Ammon's horn (tissue), 1 donor: ENCODE data around the gene HIF1A.
"Not testable (repeated sequence)": the region's sequence is repeated elsewhere in the genome, so short reads cannot be mapped to it uniquely, and the experiment has no call there.

ENCODE experiments used
- DNase-seq: peaks from one replicate; pipeline ENCODE4 v3.0.0-alpha.2; 2016; ENCODE audit warnings: low spot score

The HIF1A gene

DNA sequence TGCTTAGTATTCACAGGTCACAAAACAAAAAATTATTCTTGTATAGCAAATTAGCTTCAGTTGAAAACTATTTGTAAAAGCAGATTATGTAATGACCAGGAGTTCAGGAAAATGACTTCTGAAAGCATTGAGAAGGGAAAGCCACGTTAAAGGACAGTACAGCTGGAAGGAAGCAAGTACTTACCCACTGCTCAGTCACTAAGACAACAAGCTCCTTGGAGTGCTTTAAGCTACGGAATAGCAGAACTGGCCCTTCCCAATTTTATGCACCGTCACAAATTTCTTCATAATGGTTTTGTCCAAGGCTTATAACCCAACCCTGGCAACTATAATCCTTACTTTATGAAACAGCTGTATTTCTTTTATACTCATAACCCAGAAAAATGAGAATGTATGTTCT lies 54.0 kb downstream of the HIF1A start:
- peak; percentile 13 for DNase-seq

DNA sequence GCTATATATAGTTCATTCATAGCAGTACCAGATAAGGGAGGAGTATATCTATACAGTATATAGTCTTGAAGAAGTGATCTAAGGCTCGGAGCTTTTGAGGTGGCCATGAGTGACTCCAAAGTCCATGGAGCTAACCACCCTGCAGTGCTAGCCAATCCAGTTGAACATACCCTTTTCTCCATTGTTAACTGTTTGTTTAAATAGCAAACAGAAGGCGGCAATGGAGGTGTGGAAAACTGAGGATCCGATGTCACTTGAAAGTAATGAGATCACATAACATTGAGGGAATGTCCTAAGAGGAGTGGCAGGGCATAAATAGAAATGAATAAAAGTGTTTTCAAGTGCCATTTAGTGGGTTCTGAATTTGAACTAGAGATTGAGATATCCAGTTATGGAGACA lies 54.6 kb downstream of the HIF1A start:
- DNase-seq, result no peak

DNA sequence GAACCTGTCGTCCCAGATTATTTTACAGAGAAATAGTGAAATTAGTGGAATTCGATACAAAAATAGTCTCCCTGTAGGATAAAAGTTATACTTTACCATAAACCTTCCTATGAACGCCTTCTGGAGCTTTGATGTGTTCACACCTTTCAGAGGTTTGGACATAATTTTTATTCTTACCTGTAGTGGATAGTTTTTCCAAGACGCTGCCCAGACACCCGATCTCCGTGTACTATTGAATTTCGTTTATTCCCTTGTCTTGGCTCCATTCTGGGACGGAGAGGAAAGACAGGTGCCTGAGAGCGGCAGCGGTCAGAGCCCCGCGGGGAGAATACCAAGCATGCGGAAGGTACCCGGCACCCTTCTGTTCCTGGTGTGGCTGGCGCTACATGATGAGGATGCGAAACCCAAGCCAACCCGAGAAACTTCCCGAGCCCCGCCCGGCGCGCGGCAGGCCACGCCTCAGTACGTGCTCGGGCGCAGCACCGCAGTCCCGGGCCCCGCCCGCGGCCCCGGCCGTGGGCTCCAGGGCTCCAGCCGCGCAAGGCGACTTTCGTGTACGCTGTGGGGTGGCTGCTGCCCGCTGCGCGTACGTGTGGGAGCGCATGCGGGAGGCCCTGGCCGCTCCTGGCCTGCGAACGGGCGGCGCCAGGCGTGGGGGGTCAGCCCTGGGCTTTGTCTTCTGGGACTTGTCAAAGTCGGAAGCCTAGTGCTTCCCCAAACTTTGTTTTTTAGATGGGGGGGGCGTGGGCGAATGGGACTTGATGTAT lies 55.6 kb downstream of the HIF1A start:
- peak; percentile 86 for DNase-seq

DNA sequence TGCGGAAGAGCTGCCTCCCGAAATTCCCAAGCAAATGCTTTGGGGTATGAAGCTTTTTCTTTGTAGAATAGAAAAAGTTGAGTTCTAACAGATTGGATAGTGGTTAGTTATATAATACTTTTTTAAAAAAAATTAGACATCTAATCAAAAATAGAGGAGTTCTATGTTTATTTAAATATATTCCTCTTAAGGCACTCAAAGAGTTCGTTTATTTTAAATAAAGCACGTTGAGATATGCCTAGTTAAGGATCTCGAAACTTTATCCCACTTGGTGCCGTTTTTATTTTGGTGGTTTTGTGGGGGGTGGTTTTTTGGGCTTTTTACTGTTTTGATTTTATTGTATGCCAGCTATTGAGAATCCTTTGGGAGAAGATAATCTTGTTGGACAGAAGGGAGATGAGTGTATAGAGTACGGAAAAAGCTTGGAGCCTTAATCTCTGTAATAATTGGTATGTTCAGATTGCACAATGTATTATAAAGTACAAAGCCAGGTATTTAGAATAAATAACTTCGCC lies 56.2 kb downstream of the HIF1A start:
- DNase-seq, result no peak

DNA sequence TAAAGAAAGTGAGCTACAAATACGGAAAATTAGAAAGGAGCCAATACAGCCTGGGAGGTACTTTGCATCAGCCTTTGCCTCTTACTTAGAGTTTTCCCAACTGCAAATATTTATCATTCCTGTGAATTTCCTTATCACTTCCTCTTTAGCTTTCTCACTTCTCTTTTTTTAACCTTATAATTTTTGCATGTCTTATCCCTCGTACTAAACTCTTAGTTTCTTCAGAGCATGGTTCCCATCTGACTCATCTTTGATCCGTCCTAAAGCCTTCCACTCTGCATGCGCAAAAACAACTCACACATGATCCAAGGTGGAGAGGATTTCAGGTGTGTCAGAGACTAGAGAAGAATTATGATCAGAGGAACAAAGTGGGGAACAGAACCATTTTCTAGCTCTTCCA lies 57.3 kb downstream of the HIF1A start:
- no peak for DNase-seq

DNA sequence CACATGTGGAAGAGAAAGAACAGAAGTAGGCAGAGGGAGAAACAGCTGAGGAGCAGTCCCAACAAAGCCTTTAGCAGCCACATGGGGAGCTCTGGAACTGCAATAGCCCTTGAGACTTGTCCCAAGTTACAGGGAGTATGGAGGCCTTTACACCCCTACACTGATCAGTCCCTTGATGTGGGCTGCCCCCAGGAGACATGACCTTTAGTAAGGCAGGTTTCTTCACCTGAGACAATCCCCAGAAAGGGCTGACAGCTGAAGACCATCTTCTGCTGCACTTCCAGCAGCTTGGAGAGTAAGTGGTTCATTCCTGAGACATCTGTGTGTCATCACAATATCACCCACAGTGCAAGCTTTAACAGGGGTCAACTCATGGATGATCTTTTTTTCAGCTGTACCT lies 58.3 kb downstream of the HIF1A start:
- DNase-seq, result no peak

DNA sequence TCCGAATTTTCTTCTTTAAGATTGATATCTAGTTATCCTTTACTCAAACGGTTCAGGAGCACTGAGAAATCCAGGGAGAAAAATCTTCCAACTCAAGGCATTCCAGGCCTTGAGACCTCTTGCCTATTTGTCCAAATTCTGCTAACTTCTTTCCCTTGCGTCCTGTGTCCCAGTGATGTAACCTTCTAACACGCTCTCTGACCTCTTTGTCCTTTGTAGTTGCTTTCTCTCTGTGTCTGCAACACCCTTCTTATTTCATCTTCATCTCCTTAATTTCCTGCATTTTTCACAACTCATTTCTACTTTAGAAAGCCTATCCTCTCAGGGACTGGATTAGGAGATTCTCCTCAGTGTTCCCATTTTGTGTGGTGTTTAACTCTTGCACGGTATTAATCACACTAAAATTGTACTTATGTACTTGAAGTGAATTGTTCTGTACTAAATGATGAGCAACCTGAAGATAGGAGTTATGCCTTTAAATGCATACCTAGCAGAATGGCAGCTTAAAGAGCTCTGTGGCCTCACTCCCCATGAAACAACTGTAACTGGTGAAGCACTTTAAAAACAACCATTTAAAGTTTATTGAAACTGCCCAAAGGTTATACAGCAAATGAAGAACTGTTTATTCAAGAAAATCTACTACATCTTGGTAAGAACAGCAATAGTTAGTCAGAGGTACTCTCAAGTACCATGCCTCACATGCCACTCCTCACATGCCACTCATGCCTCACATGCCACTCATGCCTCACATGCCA lies 59.5 kb downstream of the HIF1A start:
- no peak for DNase-seq

DNA sequence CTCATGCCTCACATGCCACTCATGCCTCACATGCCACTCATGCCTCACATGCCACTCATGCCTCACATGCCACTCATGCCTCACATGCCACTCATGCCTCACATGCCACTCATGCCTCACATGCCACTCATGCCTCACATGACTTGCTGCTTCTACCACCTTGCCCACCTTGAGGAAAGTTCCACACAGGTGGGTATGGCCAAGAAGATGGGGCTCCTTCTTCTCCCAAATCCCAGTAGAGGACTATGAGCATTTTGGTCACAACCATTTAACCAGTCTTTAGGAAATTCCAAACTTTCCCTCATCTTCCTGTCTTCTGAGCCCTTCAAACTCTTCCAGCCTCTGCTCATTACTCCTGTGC lies 60.0 kb downstream of the HIF1A start:
- not testable (repeated sequence) for DNase-seq

DNA sequence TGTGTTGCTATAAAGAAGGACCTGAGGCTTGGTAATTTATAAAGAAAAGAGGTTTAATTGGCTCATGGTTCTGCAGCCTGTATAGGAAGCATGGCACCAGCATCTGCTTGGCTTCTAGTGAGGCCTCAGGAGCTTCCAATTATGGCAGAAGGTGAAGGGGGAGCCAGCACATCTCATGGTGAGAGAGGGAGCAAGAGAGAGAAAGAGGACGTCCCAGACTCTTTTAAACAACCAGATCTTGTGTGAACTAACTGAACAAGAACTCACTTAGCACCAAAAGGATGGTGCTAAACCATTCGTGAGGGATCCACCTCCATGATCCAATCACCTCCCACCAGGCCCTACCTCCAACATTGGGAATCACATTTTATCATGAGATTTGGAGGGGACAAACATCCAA lies 60.8 kb downstream of the HIF1A start:
- no peak for DNase-seq

DNA sequence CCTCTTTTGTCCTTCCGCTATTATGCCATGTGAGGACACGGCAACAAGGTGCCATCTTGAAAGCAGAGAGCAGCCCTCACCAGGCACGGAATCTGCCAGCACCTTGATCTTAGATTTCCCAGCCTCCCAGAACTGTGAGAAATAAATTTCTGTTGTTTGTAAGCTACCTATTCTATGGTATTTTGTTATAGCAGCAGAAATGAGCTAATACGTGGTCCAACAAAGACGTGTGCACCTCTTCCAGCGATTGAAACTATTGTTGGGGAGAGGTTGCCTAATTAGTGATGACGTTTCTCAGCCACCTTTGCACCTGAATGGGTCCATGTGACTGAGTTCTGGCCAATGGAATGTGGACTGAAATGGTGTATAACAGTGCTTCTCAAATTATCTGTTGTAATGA lies 64.6 kb downstream of the HIF1A start:
- no peak for DNase-seq

DNA sequence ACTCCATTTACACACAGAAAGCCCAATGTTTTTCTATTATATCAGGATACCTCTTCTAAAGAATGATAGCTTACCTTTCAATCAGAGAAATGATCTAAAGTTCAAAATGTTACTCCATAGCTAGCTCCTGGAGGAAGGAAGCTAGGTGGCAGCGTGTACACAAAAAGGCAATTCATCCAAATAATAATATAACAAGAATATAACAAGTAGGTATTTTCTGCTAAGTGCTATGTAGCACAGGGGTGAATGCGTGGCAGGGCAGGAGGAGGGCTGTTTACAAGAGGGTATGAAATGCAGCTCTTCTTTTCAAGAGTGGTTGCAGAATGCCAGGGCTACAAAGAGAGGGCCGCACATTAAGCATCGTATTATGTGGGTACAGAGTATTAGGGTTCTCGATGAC lies 66.2 kb downstream of the HIF1A start:
- peak; percentile 15 for DNase-seq

DNA sequence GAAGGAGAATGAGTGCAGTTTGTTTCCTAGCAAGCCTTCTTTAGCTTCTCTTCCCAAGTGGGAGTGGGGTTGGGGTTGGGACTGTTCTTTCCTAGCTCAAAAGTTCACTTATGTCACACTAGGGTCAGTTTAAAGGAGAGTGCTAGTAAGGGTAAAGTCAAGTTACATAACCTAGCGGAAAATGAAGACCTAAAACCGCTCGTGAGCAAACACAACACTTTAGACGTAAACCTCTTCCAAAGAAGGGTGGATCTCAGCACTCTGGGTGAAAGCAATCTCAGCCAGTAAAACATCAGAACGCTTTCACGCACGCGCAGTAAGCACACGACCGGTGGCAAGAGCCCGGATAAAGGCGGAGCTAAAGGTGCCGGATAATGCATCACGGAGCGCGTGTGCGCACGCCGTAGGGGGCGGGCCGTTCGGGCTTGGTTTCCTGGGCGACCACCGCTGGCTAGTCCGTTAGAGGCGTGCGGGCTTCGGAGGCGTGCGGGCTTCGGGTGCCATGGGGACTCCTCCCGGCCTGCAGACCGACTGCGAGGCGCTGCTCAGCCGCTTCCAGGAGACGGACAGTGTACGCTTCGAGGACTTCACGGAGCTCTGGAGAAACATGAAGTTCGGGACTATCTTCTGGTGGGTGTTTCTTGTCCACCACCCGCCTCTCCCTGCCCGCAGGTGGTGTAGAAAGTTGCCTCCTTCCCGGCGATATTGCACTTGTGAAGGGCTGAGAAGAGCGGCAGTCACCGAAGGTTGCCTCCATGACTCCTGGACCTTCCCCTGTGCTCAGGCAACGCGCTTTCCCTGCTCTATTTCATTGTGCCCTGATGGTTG lies 66.9 kb downstream of the HIF1A start, which contains the start of gene SNAPC1:
Gene SNAPC1, plus strand, starts transcription at position 462 of the 828 bp plus-strand sequence. Its CDS starts 41 bp downstream, at position 503.
- DNase-seq, result peak; percentile 98

DNA sequence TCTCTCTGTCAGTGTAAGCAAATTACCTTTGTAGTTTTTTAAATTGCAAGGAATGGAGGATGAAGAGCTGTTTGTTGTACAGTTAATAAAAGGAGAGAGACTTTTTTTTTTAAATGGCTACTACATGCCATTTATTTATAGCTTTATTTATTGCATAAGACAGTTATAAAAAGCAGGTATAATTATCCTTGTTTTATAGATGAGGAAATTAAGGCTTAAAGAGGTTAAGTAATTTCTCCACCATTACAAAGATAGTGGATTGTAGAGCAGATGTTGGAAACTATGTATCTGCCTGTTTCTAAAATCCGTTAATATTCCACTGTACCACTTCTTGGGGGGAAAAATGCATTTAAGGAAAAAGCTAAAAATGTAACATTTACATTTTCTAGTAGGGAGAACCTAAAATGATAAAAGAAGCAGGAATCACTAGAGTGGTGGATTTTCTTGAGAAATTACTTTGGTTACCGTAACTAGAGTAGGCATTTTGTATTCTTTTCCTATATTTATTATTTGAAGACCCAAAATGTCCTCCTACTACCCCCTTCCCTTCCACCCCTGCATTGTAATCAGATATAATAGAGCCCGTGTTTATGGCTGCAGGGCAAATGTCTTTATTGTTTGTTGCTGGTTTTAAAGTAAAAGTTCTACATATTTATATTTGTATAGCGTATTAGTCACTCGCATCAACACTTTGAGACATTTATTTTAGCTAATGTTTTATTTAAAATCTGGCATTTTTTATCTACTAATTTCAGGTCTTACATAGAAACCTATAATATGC lies 69.2 kb downstream of the HIF1A start:
- DNase-seq, result no peak

DNA sequence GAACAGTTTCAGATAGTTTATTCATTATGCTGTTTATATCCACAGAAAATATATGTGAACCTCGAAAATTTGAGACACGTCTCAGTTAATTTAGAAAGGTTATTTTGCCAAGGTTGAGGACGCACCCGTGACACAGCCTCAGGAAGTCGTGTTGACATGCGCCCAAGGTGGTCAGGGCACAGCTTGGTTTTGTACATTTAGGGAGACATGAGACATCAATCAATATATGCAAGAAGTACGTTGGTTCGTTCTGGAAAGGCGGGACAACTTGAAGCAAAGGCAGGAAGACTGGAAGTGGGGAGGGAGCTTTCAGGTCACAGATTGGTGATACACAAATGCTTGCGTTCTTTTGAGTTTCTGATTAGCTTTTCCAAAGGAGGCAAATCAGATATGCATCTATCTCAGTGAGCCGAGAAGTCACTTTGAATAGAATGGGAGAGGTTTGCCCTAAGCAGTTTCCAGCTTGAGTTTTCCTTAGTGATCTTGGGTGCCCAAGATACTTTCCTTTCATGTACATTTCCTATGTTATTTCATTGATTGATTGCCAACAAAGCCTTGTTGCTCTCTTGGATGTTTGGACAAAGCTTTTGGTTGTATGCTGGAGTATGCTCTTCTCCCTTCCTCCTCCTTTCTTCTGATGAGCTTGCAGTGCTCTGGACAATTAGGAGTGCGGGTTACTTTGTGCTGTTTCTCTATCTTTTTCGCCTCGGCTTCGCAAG lies 70.1 kb downstream of the HIF1A start:
- no peak for DNase-seq

DNA sequence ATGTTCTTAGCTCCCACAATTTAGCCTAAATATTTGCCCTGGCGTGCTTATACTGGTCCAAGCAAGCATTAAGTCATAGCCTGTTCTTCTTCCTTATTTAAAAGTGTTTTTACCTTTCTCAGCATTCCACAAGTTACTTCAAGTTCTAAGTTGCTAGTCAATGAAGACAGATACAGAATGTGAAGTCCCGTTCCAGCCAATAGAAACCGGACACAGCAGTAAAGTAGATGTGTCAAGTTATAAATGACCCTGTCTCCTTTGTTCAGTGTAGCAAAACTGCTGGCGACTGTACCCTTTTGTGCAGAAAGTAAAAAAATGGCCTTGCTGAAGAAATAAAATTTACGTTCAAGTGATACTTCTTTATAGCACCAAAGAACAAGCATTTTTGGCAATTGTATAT lies 70.8 kb downstream of the HIF1A start:
- no peak for DNase-seq

DNA sequence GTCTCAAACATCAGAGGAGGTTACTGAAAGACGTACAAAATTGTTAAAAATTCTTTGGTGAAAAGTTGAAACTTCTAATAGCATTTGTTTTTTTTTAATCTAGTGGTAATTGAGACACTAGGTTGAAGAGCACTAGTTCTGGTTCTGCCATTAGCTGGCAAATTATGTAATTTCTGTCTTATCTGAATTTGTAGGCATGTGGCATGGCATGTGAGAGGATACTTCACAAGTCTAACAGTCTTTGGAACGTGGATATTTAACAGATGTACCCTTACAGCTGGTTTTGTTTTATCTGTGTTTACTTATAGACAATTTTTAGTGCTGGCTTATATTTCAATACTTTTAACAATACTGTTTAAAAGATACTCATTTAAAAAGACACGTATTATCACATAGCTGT lies 72.9 kb downstream of the HIF1A start:
- no peak for DNase-seq

DNA sequence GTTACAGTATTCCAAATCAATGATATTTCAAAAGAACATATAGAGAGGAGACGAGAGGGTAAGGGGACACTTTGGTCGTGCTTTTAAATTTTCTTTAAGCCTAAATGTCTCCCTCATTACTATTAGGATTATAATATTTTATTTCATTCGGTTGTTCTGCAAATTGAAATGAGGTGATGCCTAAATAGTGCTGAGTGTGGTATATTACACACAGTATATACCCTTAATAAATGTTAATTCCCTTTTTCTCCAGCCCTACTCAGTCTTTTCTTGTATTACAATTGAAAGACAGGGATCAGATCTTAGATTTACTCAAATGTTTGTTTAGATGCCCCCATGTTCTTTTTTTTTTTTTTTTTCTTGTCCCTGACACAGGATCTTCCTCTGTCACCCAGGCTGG lies 74.6 kb downstream of the HIF1A start:
- DNase-seq, result no peak

DNA sequence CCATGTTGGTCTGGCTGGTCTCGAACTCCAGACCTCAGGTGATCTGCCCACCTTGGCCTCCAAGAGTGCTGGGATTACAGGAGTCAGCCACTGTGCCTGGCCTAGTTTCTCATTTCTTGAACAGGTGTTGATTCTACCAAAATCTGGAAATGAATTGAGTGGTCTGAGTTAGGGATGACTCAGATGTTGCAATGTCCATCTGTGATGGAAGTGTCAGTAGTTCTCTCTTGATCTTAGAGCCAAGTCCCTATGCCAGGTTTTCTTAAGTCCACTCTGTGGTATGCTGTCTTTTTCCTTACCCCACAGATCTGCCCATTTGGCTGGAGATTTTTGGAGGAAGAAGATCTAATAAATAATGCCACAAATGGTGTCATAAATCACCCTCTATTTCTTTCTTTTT lies 79.5 kb downstream of the HIF1A start:
- no peak for DNase-seq

DNA sequence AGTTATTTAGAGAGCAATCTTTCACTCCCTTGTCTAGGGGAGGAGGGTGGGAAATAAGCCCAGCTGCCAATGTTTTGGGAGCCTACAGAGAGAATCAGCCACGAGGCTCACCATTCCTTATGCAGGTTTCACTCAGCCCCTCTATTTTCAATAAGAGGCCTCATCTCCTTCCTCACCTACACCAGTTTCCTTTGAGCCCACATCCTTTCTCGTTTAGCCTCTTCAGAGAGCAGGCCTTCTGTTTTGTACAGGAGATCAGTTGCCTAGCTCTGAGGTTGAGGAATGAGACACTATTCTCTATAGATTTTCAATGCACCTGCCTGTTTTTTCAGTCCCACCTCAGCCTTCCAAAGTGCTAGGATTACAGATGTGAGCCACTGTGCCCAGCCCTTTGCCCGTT lies 84.8 kb downstream of the HIF1A start:
- DNase-seq, result no peak

DNA sequence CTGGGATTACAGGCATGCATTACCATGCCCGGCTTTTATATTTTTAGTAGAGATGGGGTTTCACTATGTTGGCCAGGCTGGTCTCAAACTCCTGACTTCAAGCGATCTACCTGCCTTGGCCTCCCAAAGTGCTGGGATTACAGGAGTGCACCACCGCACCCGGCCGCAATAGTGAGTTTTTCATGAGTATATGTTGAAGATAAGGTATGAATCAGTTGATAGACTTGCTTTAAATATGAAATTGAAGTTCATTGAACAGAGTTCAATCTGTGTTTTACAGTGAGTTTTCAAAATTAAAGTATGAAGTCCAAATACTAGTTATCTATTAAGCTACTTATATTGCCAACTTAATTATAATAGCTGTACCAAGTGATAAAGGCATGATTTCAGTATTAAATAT lies 102.0 kb downstream of the HIF1A start:
- no peak for DNase-seq
